WTC11 (cell line): ENCODE measurements around the gene CYP19A1.

ENCODE experiments used
- CREB1 ChIP-seq: sonication (generic); formaldehyde crosslinking; IDR thresholded peaks from 2 replicates; pipeline ENCODE4 v1.8.0; 2023; ENCODE audit warnings: mild to moderate bottlenecking, missing genetic modification reagents
- ZNF263 ChIP-seq: sonication (generic); formaldehyde crosslinking; IDR thresholded peaks from 2 replicates; pipeline ENCODE4 v1.8.1; 2022; ENCODE audit warnings: low read depth, mild to moderate bottlenecking, moderate library complexity, missing genetic modification reagents
- TF ChIP-seq, protein P1 (sequence below): sonication (generic); formaldehyde crosslinking; IDR thresholded peaks from 2 replicates; pipeline ENCODE4 v1.8.1; 2023; ENCODE audit warnings: mild to moderate bottlenecking, missing genetic modification reagents, moderate library complexity
- TF ChIP-seq, protein P2 (sequence below): fragments of 200-600 bp; IDR thresholded peaks from 2 replicates; pipeline ENCODE4 v1.8.0; 2022; ENCODE audit warnings: antibody characterized with exemption

DNA sequence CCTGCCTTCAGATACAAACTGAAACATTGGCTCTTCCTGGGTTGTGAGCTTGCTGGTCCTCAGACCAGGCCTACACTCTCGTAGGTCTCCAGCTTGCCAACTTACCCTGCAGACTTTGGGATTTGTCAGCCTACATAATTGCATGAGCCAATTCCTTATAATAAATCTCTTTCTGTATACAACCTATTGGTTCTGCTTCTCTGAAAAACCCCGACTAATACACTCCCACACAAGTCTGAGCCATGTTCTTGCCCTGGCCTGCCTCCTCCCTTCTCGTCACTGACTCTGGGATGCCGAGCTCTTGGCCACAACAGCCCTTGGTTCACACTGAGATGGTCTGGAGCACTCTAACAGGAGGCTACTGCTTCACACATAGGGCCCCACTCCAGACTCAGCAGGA is 9.5 kb downstream of the CYP19A1 start:
- TF ChIP-seq, protein P1, sequence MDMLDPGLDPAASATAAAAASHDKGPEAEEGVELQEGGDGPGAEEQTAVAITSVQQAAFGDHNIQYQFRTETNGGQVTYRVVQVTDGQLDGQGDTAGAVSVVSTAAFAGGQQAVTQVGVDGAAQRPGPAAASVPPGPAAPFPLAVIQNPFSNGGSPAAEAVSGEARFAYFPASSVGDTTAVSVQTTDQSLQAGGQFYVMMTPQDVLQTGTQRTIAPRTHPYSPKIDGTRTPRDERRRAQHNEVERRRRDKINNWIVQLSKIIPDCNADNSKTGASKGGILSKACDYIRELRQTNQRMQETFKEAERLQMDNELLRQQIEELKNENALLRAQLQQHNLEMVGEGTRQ = no peak
- TF ChIP-seq CREB1 (CRISPR knock-in tag) = no peak
- TF ChIP-seq ZNF263 (CRISPR knock-in tag) = no peak
- TF ChIP-seq, protein P2, sequence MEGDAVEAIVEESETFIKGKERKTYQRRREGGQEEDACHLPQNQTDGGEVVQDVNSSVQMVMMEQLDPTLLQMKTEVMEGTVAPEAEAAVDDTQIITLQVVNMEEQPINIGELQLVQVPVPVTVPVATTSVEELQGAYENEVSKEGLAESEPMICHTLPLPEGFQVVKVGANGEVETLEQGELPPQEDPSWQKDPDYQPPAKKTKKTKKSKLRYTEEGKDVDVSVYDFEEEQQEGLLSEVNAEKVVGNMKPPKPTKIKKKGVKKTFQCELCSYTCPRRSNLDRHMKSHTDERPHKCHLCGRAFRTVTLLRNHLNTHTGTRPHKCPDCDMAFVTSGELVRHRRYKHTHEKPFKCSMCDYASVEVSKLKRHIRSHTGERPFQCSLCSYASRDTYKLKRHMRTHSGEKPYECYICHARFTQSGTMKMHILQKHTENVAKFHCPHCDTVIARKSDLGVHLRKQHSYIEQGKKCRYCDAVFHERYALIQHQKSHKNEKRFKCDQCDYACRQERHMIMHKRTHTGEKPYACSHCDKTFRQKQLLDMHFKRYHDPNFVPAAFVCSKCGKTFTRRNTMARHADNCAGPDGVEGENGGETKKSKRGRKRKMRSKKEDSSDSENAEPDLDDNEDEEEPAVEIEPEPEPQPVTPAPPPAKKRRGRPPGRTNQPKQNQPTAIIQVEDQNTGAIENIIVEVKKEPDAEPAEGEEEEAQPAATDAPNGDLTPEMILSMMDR = no peak
